Measurements from ENCODE around the gene FCN2. TPM values are rescaled to one million over a fixed set of nuclear protein-coding genes. Genes with fewer than 3 reads are reported as not detected.

Gene FCN2
- total RNA-seq, 2 donors from 2014 or later, result not detected

DNA sequence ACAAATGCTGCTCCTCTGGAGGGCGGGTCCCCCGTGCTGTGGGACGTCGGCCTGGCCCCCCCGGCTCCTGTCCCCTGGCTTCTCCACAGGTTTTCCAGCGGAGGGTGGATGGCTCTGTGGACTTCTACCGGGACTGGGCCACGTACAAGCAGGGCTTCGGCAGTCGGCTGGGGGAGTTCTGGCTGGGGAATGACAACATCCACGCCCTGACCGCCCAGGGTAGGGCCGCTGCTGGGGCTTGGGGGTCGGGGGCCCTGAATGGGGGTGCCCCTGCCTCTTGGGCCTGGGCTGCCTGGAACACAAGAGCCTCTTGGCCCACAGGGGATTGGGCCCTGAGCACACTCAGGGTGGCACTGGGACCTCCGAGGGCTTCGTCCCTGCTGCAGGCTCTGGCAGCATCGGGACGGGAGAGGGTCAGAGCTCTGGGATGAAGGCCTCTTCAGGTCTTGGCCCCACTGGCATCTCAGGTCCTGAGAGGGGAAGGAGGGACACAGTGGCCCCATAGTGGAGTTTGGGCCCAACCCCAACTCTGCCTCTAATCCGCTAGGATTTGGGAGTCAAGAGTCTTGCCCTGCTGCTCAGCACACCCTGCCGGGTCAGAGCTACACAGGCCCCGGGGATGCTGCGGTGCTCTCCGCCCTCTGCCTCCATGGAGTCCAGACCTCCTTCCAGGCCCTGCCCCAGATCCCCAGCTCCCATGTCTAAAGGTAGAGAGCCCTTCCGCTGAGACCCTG is 5.2 kb downstream of the FCN2 start:
- Mint-ChIP-seq H3K9me3 (no peaks in the 10 kb centered on the region), H3K27ac (no peak overlapping the region), H3K27me3 (no peaks in the 10 kb centered on the region), H3K4me1 (no peaks in the 10 kb centered on the region), H3K4me3 (no peak overlapping the region), H3K36me3 (ENCODE audit: low read depth) (no peaks in the 10 kb centered on the region)
- ATAC-seq (replicated peaks), result no peak

DNA sequence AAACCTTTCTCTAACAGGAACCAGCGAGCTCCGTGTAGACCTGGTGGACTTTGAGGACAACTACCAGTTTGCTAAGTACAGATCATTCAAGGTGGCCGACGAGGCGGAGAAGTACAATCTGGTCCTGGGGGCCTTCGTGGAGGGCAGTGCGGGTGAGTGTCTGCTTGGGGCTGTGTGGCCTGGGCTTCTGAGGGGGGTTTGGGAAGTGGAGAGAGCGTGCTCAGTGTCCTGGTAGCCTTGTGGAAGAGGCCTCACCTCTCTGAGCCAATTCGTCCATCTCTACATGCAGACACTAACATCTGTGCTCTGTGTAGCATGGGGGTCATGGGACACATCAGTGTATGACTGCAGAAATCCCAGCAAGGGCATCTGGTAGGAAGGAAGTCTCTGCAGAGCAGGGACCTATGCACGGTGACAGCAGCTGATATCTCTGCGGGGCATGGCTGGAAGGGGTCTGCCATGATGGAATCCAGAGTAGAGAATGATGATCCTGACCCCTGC is 5.9 kb downstream of the FCN2 start:
- Mint-ChIP-seq H3K9me3 (no peaks in the 10 kb centered on the region), H3K4me1 (no peaks in the 10 kb centered on the region), H3K36me3 (ENCODE audit: low read depth) (no peaks in the 10 kb centered on the region), H3K27ac (no peak overlapping the region), H3K27me3 (no peaks in the 10 kb centered on the region), H3K4me3 (no peak overlapping the region)
- no peak for ATAC-seq (replicated peaks)

DNA sequence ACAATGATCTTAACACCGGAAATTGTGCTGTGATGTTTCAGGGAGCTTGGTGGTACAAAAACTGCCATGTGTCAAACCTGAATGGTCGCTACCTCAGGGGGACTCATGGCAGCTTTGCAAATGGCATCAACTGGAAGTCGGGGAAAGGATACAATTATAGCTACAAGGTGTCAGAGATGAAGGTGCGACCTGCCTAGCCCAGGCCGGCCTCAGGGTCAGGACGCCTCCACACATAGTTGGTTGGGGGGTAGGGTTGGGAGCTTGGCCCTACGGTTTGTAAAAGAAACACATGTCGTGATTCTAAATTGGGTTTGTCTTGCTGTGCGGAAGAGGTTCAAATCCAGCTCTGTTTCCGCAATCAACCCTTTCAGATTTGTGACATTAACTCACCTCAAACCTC is 6.6 kb downstream of the FCN2 start:
- H3K9me3 Mint-ChIP-seq, result no peaks in the 10 kb centered on the region
- H3K27ac Mint-ChIP-seq, result no peak overlapping the region
- no peaks in the 10 kb centered on the region for H3K36me3 Mint-ChIP-seq (ENCODE audit: low read depth)
- peaks cover 4% of the 10 kb centered on the region for H3K27me3 Mint-ChIP-seq
- H3K4me1 Mint-ChIP-seq, result no peaks in the 10 kb centered on the region
- H3K4me3 Mint-ChIP-seq, result no peak overlapping the region
- ATAC-seq (replicated peaks), result no peak

DNA sequence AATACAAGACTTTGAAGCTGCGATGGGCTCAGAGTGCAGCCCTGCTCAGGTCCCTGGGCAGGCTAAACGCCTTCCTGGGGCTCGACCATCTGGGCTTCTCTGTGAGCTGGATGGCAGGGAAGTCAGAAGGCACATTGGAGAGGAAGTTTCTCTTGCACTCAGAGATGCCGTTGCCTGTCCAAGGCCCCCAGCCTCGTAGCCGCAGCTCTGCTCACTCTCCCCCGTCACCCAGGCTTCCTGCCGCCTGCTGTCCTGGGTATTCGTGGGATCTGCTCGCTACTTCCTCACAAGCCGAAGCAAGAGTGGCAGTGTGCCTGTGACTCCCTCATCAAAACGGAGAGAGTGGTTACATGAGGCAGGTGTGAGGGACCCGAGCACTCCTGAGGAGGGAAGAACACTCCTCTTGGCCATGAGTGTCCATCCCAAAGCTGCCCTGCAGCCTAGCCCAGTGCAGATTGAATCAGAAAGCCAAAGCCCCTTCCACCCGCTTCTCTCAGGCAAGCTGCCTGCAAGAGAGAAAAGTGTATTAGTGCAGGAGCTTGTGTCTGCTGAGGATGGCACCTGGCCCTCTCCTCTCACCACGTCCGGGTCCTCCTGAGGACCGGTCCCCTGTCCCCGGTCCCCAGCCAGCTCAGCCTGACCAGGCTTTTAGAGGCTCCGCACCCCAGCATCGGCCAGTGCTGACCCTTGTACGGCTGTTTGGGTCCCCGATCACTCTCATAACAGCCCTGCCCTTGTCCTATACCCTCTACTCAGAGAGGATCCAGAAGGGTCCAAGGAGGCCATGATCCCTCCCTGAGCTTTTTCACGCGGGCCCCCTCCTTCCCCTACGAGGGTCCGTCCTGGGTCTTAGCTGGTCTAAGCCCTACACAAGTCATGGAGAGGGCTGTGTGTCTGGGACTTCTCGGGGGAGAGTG is 7.3 kb downstream of the FCN2 start:
- no peak for ATAC-seq (replicated peaks)
- H3K27me3 Mint-ChIP-seq, result peaks cover 9% of the 10 kb centered on the region
- no peaks in the 10 kb centered on the region for H3K4me1 Mint-ChIP-seq
- H3K9me3 Mint-ChIP-seq, result no peaks in the 10 kb centered on the region
- no peaks in the 10 kb centered on the region for H3K36me3 Mint-ChIP-seq (ENCODE audit: low read depth)
- no peak overlapping the region for H3K4me3 Mint-ChIP-seq
- no peak overlapping the region for H3K27ac Mint-ChIP-seq

DNA sequence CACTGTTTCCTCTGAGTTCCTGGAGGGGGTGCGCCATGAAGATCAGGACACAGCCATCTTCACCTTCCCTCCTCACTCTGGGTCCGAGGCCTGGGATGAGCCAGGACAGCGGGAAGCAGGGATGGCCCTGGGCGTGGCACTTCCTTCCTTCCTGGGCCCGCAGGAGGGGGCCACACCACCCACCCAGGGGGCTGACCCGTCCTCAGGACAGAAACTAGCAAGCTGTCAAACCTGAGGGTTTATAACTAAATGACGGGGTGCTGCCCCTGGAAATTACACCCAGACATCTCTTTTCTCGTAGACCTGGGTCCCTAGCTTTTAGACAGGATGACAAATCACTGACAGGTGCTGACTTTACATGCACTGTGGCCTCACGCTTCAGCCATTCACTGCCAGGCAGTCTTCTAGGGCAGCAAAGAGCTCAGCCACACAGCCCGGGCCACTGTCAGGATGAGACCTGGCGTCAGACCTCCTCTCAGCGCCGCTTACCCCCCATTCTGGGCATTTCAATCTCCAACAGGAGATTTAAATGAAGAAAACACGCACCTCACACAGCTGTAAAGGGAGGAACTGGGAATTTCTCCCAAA is 8.1 kb downstream of the FCN2 start:
- H3K27ac Mint-ChIP-seq, result no peak overlapping the region
- H3K4me3 Mint-ChIP-seq, result no peak overlapping the region
- ATAC-seq (replicated peaks), result no peak
- no peaks in the 10 kb centered on the region for H3K9me3 Mint-ChIP-seq
- no peaks in the 10 kb centered on the region for H3K4me1 Mint-ChIP-seq
- H3K36me3 Mint-ChIP-seq (ENCODE audit: low read depth), result no peaks in the 10 kb centered on the region
- H3K27me3 Mint-ChIP-seq, result peaks cover 10% of the 10 kb centered on the region

DNA sequence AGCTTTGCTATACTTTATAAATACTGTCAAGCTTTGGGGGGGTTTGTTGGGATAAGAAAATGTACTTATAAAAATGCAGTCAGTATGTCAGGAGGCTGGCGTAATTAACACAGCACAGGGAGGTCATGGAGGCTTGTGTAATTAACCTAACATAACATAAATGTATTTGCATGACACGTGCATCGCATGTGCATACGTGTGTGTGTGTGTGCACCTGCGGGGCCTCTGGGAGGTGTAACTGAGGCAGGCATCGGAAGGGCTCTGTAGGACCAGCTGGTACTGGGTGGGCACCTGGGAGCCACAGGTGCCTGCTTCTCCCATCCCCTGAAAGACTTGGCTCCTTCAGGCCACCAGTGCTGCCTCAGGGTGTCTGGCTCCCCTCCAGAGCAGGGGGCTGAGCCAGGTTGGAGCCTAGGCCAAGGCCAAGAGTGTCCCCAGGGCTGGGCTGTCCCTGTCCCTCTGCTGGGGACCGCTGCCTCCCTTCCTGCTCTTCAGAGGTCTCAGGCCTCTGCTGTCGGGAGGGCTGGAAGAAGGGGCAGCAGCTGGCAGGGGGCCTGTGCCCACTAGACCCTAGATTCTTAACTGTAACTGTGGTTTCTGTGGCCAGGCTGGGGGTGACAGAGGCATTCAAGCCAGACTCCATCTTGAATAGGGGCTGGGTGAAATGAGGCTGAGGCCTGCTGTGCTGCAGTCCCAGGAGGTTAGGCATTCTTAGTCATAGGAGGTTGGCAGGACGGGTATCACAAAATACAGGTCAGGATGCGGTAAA is 9.0 kb downstream of the FCN2 start:
- H3K9me3 Mint-ChIP-seq, result no peaks in the 10 kb centered on the region
- peaks cover 13% of the 10 kb centered on the region for H3K27me3 Mint-ChIP-seq
- no peak for ATAC-seq (replicated peaks)
- no peaks in the 10 kb centered on the region for H3K4me1 Mint-ChIP-seq
- no peaks in the 10 kb centered on the region for H3K36me3 Mint-ChIP-seq (ENCODE audit: low read depth)
- no peak overlapping the region for H3K4me3 Mint-ChIP-seq
- no peak overlapping the region for H3K27ac Mint-ChIP-seq

DNA sequence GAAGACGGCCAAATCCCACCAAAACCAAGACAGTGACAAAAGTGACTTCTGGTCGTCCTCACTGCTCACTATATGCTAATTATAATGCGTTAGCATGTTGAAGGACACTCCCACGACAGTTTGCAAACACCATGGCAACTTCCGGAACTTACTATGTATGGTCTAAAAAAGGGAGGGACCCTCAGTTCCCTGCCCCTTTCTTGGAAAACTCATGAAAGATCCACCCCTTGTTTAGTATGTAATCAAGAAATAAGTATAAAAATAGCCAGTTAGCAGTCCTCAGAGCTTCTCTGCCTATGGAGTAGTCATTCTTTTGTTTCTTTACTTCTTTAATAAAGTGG is 9.5 kb downstream of the FCN2 start:
- Mint-ChIP-seq H3K9me3 (no peaks in the 10 kb centered on the region), H3K4me1 (no peaks in the 10 kb centered on the region), H3K4me3 (no peak overlapping the region), H3K27ac (no peak overlapping the region), H3K36me3 (ENCODE audit: low read depth) (no peaks in the 10 kb centered on the region), H3K27me3 (peaks cover 14% of the 10 kb centered on the region)
- ATAC-seq (replicated peaks), result no peak

DNA sequence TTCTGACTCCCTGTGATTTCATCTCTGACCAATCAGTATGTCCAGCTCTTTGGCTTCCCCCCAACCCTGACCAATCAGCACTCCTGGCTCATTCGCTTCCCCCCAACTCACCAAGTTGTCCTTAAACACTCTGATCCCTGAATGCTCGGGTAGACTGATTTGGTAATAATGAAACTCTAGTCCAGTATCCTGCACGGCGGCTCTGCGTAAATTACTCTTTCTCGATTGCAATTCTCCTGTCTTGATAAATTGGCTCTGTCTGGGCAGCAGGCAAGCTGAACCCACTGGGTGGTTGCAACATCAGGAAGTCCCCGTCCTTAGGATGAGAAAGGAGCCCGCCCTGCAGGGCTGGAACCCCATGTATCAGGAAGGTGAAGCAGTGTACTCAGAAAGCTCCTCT is 10.4 kb downstream of the FCN2 start:
- H3K9me3 Mint-ChIP-seq, result no peaks in the 10 kb centered on the region
- peaks cover 18% of the 10 kb centered on the region for H3K27me3 Mint-ChIP-seq

DNA sequence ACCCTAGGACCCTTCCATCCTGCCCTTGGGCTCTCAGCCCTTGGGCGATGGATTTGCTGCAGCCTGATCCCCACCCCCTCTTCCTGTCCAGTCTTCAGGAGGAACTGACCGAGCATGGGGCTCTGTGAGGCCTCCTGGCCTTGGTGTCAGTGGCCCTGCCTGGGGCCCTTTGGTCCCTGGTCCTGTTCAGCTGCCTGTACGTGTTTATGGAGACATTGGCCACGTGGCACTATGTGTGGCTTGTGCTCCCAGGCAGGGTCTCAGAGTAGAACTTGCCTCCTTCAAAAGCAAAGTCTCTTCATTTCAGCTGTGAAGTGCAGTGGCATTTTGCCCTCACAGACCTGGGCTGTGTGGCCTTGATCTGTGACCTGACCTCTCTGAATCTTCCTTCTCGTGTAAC is 11.1 kb downstream of the FCN2 start:
- no peak for ATAC-seq (replicated peaks)
- Mint-ChIP-seq H3K27me3 (peaks cover 18% of the 10 kb centered on the region), H3K9me3 (no peaks in the 10 kb centered on the region), H3K4me1 (no peaks in the 10 kb centered on the region), H3K36me3 (ENCODE audit: low read depth) (no peaks in the 10 kb centered on the region), H3K4me3 (no peak overlapping the region), H3K27ac (no peak overlapping the region)

More for the DNA sequence above, 10.4 kb downstream of the FCN2 start:
- Mint-ChIP-seq H3K27ac (no peak overlapping the region), H3K4me3 (no peak overlapping the region), H3K4me1 (no peaks in the 10 kb centered on the region), H3K36me3 (ENCODE audit: low read depth) (no peaks in the 10 kb centered on the region)
- no peak for ATAC-seq (replicated peaks)

DNA sequence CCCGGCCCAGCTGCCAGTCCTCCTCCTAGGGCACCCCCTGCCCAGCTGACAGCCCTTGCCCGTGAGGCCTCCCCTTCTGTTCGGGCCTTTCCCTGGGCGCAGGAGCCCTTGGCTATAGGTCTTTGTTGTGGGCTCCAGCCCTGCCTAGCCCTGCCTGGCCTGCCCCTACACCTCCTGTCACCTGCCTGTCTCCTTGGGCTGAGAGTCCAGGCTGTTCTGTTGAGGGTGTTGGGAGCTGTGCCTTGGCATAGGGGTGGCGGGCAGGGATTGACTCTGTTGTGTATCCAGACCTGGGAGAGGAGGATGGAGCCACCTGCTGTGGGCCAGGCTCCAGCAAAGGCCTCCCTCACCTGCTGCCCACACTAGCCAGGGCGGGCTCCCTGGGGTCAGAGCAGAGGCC is 11.6 kb downstream of the FCN2 start:
- Mint-ChIP-seq H3K4me3 (no peak overlapping the region), H3K4me1 (no peaks in the 10 kb centered on the region), H3K27ac (no peak overlapping the region), H3K36me3 (ENCODE audit: low read depth) (no peaks in the 10 kb centered on the region), H3K27me3 (peaks cover 20% of the 10 kb centered on the region), H3K9me3 (no peaks in the 10 kb centered on the region)
- no peak for ATAC-seq (replicated peaks)

DNA sequence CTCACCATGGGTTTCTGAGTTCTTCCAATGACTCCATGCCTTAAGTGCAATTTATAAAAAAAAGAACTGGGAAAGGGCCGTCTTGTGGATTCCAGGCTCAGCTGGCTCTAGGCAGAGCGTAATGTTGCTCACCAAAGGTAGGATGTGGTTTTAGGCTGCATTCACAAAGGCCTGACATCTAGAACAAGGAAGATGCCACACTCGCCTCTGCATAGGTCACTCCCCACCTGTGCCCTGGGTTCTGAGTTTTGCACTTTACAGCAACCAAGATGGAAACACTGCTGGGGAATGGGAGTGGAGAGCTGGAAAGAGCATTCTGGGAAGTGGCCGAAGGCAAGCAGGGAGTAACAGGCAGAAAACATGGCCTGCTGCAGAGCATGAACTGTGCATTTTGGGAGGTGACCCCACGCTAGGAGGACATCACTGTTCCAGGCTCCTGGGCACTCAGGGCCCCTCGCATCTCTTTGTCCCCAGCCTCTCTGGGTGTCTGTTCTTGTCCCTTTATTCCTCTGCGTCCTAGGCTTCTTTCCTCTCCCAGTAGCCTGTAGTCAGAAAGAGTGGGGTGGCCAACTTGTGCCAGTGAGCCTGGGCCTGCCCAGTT is 12.3 kb downstream of the FCN2 start:
- H3K4me1 Mint-ChIP-seq, result no peaks in the 10 kb centered on the region
- H3K27ac Mint-ChIP-seq, result no peak overlapping the region
- H3K4me3 Mint-ChIP-seq, result no peak overlapping the region
- no peak for ATAC-seq (replicated peaks)
- peaks cover 22% of the 10 kb centered on the region for H3K27me3 Mint-ChIP-seq
- H3K36me3 Mint-ChIP-seq (ENCODE audit: low read depth), result no peaks in the 10 kb centered on the region
- no peaks in the 10 kb centered on the region for H3K9me3 Mint-ChIP-seq

DNA sequence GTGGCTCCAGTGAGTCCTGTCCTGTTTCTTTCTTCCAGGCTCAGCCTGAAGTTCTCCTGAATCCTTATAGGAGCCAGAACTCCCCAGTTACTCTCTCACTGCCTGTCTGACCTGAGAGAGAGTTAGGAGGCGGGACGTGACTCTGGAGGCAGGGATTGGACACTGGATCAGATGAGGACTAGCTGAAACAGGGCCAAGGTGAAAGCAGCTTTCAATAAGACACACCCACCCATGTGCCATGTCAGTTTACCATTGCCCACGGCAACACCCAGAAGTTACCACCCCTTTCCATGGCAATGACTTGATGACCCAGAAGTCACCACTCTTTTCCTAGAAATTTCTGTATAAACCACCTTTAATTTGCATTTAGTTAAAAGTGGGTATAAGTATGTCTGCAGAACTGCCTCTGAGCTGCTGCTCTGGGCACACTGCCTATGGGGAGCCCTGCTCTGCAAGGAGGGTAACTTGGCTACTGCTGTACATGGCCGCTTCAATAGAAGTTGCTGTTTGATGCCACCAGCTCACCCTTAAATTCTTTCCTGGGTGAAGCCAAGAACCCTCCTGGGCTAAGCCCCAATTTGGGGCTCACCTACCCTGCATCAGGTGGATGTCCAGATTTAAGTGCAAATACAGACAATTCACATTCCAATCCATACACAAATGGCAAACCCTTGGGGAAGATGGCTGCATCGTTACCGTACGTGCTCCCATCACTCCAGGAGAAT is 13.7 kb downstream of the FCN2 start:
- H3K27ac Mint-ChIP-seq, result no peak overlapping the region
- no peaks in the 10 kb centered on the region for H3K4me1 Mint-ChIP-seq
- peaks cover 29% of the 10 kb centered on the region for H3K27me3 Mint-ChIP-seq
- no peak overlapping the region for H3K4me3 Mint-ChIP-seq
- H3K9me3 Mint-ChIP-seq, result peaks cover 8% of the 10 kb centered on the region
- no peak for ATAC-seq (replicated peaks)
- no peaks in the 10 kb centered on the region for H3K36me3 Mint-ChIP-seq (ENCODE audit: low read depth)

DNA sequence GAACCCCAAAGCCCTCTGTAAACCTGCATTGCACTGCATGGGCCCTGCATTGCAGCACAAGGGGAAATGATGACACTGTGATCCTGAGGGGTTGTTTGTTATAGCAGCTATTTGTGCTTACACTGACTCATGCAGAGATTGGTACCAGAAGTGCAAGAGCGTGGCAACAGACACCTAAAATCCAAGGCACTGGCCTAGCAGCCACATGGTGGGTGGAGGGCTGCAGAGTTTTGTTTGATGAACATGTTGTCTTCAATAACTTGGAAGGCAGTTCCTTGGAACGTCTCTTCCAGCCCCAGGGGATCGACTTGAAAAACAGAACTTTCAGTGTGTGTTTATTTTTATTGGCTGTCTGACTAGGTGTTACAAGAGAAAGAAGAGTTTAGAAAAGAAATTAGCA is 14.5 kb downstream of the FCN2 start:
- peaks cover 10% of the 10 kb centered on the region for H3K9me3 Mint-ChIP-seq
- no peak overlapping the region for H3K4me3 Mint-ChIP-seq
- H3K27ac Mint-ChIP-seq, result no peak overlapping the region
- peaks cover 31% of the 10 kb centered on the region for H3K27me3 Mint-ChIP-seq
- no peaks in the 10 kb centered on the region for H3K4me1 Mint-ChIP-seq
- no peaks in the 10 kb centered on the region for H3K36me3 Mint-ChIP-seq (ENCODE audit: low read depth)
- no peak for ATAC-seq (replicated peaks)
